IPS-18a (cell line): Measurements from ENCODE around the gene MMD.

Experiments
- H3K27ac ChIP-seq: one replicate; pipeline ENCODE4 v1.5.1; 2013; ENCODE audit warnings: low read length
- H3K27me3 ChIP-seq: one replicate; pipeline ENCODE4 v1.6.1; 2013; ENCODE audit warnings: mild to moderate bottlenecking, low read length; ENCODE audit not compliant: control insufficient read depth, insufficient read depth
- H3K36me3 ChIP-seq: one replicate; pipeline ENCODE4 v1.6.1; 2013; ENCODE audit warnings: low read depth, low read length; ENCODE audit not compliant: control insufficient read depth
- H3K4me1 ChIP-seq: one replicate; pipeline ENCODE4 v1.6.1; 2013; ENCODE audit warnings: low read depth, low read length; ENCODE audit not compliant: control insufficient read depth
- H3K4me3 ChIP-seq: one replicate; pipeline ENCODE4 v1.5.1; 2013; ENCODE audit warnings: low read length
- H3K9ac ChIP-seq: one replicate; pipeline ENCODE4 v1.6.1; 2013; ENCODE audit warnings: mild to moderate bottlenecking, low read length, moderate library complexity
- H3K9me3 ChIP-seq: one replicate; pipeline ENCODE4 v1.6.1; 2013; ENCODE audit warnings: low read depth, low read length; ENCODE audit not compliant: control insufficient read depth

The MMD gene

DNA sequence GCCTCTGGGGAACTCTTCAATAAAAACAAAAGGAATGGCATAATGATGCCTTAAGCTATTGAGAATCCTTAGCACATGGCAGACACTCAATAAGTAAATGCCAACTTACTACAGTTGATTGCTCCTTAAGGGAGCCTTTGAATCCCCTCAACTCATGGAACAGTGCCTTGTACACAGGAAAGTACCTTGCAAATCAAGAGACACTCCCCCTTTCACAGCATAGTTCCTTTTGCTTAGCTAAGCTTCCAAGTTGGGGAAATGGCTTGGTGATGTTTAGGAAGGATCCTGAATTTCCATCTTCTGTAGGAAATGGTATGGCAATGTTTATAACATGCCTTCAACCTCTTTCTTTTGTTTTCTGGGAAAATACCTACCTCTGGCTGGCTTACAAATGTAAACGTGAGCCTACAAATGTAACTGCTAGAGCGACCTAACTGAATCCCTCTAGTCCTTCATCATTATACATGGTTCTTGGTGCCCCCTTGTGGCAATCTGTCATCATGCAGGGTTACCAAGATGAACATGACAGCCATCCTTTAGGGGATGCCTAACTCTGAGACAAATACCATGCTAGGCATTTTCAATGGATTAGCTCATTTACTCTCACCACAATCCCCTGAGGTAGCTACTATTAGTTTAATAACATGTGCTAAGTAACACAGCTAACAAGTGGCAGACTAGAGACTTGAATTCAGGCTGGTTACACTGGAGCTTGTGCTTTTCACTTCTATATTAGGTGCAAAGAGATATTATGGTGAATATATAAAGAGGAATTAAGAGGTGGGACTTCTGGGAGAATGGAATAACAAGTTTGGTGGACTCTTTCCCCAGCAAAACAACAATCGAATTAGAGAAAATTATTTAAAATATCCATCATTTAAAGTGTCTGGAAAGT lies 65.0 kb downstream of the MMD start:
- Histone ChIP-seq H3K4me3 (no peak overlapping the region), H3K36me3 (no peaks in the 10 kb centered on the region), H3K27ac (no peak overlapping the region), H3K27me3 (no peaks in the 10 kb centered on the region), H3K9ac (no peak overlapping the region), H3K9me3 (no peaks in the 10 kb centered on the region), H3K4me1 (peaks cover 4% of the 10 kb centered on the region)

- Histone ChIP-seq H3K36me3 (no peaks in the 10 kb centered on the region), H3K9me3 (no peaks in the 10 kb centered on the region), H3K4me1 (peaks cover 16% of the 10 kb centered on the region), H3K27me3 (no peaks in the 10 kb centered on the region), H3K4me3 (no peak overlapping the region), H3K9ac (no peak overlapping the region), H3K27ac (no peak overlapping the region)
Observed at GRCh38 chr17:55354941-55355340, 66.7 kb downstream of the MMD start.

DNA sequence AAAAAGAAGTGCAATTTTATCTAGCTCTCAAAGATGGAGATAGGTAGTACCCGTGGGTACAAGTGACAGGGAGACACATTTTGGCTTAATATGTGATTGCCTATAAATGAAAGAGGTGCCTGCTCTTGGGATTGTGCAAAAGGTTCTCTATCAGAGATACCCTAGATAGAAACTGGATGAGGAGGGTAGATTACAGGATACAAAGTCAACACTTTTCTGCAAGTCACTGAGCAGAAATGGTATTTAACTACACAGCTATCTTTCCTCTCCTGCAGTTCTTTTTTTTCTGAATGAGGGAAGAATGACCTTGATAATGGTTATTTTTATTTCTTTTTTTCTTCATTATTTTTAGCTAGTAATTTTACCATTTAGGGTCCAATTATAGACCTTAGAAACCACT lies 67.6 kb downstream of the MMD start:
- Histone ChIP-seq H3K4me3 (no peak overlapping the region), H3K36me3 (no peaks in the 10 kb centered on the region), H3K9ac (no peak overlapping the region), H3K4me1 (peaks cover 16% of the 10 kb centered on the region), H3K27ac (no peak overlapping the region), H3K9me3 (no peaks in the 10 kb centered on the region), H3K27me3 (no peaks in the 10 kb centered on the region)

GRCh38 chr17:55351226-55351625 lies 70.4 kb downstream of the MMD start:
- no peaks in the 10 kb centered on the region for H3K36me3 ChIP-seq
- no peak overlapping the region for H3K9ac ChIP-seq

GRCh38 chr17:55350825-55351205 lies 70.8 kb downstream of the MMD start:
- H3K4me3 ChIP-seq, result no peak overlapping the region
- no peak overlapping the region for H3K9ac ChIP-seq
- peaks cover 12% of the 10 kb centered on the region for H3K4me1 ChIP-seq
- no peaks in the 10 kb centered on the region for H3K27me3 ChIP-seq
- H3K9me3 ChIP-seq, result no peaks in the 10 kb centered on the region
- no peaks in the 10 kb centered on the region for H3K36me3 ChIP-seq
- peak overlapping the region; percentile 7 for H3K27ac ChIP-seq

More at GRCh38 chr17:55351226-55351625, 70.4 kb downstream of the MMD start:
- peaks cover 12% of the 10 kb centered on the region for H3K4me1 ChIP-seq
- H3K9me3 ChIP-seq, result no peaks in the 10 kb centered on the region
- H3K27ac ChIP-seq, result peak overlapping the region; percentile 7
- no peaks in the 10 kb centered on the region for H3K27me3 ChIP-seq
- no peak overlapping the region for H3K4me3 ChIP-seq

- H3K9me3 ChIP-seq, result no peaks in the 10 kb centered on the region
- no peaks in the 10 kb centered on the region for H3K27me3 ChIP-seq
- H3K4me3 ChIP-seq, result no peak overlapping the region
- no peak overlapping the region for H3K27ac ChIP-seq
- H3K36me3 ChIP-seq, result no peaks in the 10 kb centered on the region
- no peak overlapping the region for H3K9ac ChIP-seq
- peaks cover 12% of the 10 kb centered on the region for H3K4me1 ChIP-seq
Observed at GRCh38 chr17:55348749-55349354, 72.8 kb downstream of the MMD start.

- no peak overlapping the region for H3K27ac ChIP-seq
- H3K4me1 ChIP-seq, result peaks cover 12% of the 10 kb centered on the region
- no peaks in the 10 kb centered on the region for H3K36me3 ChIP-seq
- no peak overlapping the region for H3K4me3 ChIP-seq
- no peaks in the 10 kb centered on the region for H3K27me3 ChIP-seq
- no peak overlapping the region for H3K9ac ChIP-seq
- no peaks in the 10 kb centered on the region for H3K9me3 ChIP-seq
Observed at GRCh38 chr17:55347341-55347740, 74.3 kb downstream of the MMD start.

- H3K4me3 ChIP-seq, result no peak overlapping the region
- H3K27ac ChIP-seq, result no peak overlapping the region
- H3K9ac ChIP-seq, result no peak overlapping the region
- no peaks in the 10 kb centered on the region for H3K27me3 ChIP-seq
- peaks cover 12% of the 10 kb centered on the region for H3K4me1 ChIP-seq
- no peaks in the 10 kb centered on the region for H3K36me3 ChIP-seq
- H3K9me3 ChIP-seq, result no peaks in the 10 kb centered on the region
Observed at GRCh38 chr17:55346658-55347057, 75.0 kb downstream of the MMD start.

DNA sequence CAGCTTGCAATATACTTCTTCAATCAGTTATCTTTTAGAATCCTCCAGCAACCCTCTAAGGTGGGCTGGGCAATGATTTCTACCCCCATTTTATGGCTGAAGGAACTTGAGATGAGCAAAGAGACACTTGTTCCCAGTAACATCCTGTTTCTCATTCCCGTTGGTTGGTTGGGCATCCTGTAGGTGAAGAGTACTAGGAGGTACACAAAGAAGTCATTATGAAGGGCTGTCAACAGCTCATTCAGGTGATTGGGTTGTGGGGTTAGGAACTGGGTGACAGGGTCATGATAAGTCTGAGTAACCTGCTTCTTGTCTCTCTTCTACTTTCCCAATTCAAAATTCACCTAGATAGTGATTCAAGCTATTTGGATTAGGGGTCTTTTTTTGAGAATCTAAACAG lies 76.5 kb downstream of the MMD start:
- Histone ChIP-seq H3K36me3 (no peaks in the 10 kb centered on the region), H3K4me3 (no peak overlapping the region), H3K9me3 (no peaks in the 10 kb centered on the region), H3K27me3 (no peaks in the 10 kb centered on the region), H3K27ac (no peak overlapping the region), H3K4me1 (no peaks in the 10 kb centered on the region), H3K9ac (no peak overlapping the region)

DNA sequence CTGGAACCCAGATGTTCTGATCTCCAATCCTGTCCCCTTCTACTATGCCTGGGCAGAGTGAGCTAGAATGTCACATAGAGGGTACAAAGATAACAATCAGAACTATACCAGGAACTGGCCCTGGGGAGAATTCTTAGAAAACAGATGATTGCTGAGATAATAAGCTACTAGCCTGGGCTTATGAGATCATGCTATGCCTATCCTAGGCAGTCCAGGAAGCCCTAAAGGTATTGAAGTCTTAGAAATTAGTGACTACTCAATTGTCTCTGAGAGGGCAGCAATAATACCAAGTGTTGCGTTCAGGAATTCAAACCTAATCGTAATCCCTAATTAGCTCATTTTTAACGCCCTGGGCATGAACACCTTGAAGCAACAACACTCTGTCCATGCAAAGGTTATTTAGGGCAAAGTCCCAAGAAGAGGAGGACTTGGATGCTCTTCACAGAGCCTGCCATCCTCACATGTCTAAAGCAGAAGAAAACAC lies 77.1 kb downstream of the MMD start:
- Histone ChIP-seq H3K4me3 (no peak overlapping the region), H3K36me3 (no peaks in the 10 kb centered on the region), H3K27me3 (no peaks in the 10 kb centered on the region), H3K9me3 (no peaks in the 10 kb centered on the region), H3K27ac (no peak overlapping the region), H3K9ac (no peak overlapping the region), H3K4me1 (no peaks in the 10 kb centered on the region)

DNA sequence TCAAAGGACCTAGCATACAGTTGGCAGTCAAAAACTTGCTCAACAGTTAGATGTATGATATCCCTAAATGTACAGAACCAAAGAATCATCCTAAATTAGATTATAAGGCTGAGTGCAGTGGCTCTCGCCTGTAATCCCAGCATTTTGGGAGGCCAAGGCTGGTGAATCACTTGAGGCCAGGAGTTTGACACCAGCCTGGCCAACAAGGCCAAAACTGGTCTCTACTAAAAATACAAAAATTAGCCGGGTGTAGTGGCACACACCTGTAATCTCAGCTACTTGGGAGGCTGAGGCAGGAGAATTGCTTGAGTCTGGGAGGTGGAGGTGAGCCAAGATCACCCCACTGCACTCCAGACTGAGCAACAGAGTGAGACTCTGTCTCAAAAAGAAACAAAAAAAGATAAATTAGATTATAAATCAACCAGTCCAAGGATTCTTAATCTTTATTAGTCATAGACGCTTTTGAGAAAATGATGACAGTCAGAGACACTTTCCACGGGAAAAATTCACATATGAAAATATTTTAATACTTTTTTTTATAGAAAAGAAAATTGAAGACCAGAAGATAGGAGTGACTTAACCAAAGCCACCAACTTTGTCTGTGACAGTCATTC lies 77.6 kb downstream of the MMD start:
- Histone ChIP-seq H3K4me3 (no peak overlapping the region), H3K36me3 (no peaks in the 10 kb centered on the region), H3K27ac (no peak overlapping the region), H3K9me3 (no peaks in the 10 kb centered on the region), H3K4me1 (no peaks in the 10 kb centered on the region), H3K9ac (no peak overlapping the region), H3K27me3 (no peaks in the 10 kb centered on the region)
